HG02981 (cell line): Measurements from ENCODE around the gene RAB3GAP1.
"Not testable (repeated sequence)": the region's sequence is repeated elsewhere in the genome, so short reads cannot be mapped to it uniquely, and the experiment has no call there.

ENCODE experiments used
- ATAC-seq: cut with Tn5 transposase; IDR thresholded peaks from one replicate; pipeline ENCODE4 v1.9.1; 2021; ENCODE audit warnings: mild to moderate bottlenecking, moderate library complexity; ENCODE audit not compliant: unreplicated experiment

The RAB3GAP1 gene

GRCh38 chr2:135099802-135100483 lies 47.9 kb downstream of the RAB3GAP1 start:
- no peak for ATAC-seq

- ATAC-seq, result no peak
These were observed 51.8 kb downstream of the RAB3GAP1 start for GRCh38 chr2:135103843-135104242.

- not testable (repeated sequence) for ATAC-seq
These were observed 53.6 kb downstream of the RAB3GAP1 start for GRCh38 chr2:135105513-135106316.

- ATAC-seq, result no peak
These were observed 61.2 kb downstream of the RAB3GAP1 start for GRCh38 chr2:135113322-135113721.

GRCh38 chr2:135119582-135119981 lies 67.5 kb downstream of the RAB3GAP1 start:
- no peak for ATAC-seq

- ATAC-seq, result no peak
These were observed 69.0 kb downstream of the RAB3GAP1 start for GRCh38 chr2:135121016-135121657.

- not testable (repeated sequence) for ATAC-seq
These were observed 69.6 kb downstream of the RAB3GAP1 start for GRCh38 chr2:135121658-135122039.

GRCh38 chr2:135124924-135125886 lies 73.1 kb downstream of the RAB3GAP1 start:
- ATAC-seq, result no peak

GRCh38 chr2:135125940-135126339 lies 73.8 kb downstream of the RAB3GAP1 start:
- ATAC-seq, result no peak

GRCh38 chr2:135130751-135131150 lies 78.7 kb downstream of the RAB3GAP1 start:
- ATAC-seq, result no peak

GRCh38 chr2:135132314-135132713 lies 80.2 kb downstream of the RAB3GAP1 start:
- ATAC-seq, result no peak

GRCh38 chr2:135140606-135141005 lies 88.5 kb downstream of the RAB3GAP1 start:
- no peak for ATAC-seq

GRCh38 chr2:135142323-135142722 lies 90.2 kb downstream of the RAB3GAP1 start:
- no peak for ATAC-seq

GRCh38 chr2:135144343-135144742 lies 92.3 kb downstream of the RAB3GAP1 start:
- ATAC-seq, result no peak

GRCh38 chr2:135149251-135149650 lies 97.2 kb downstream of the RAB3GAP1 start:
- ATAC-seq, result no peak

GRCh38 chr2:135150725-135151124 lies 98.6 kb downstream of the RAB3GAP1 start:
- ATAC-seq, result no peak

- ATAC-seq, result no peak
These were observed 99.5 kb downstream of the RAB3GAP1 start for GRCh38 chr2:135151615-135152014.

GRCh38 chr2:135152361-135152760 lies 100.3 kb downstream of the RAB3GAP1 start:
- ATAC-seq, result no peak

GRCh38 chr2:135154962-135155361 lies 102.9 kb downstream of the RAB3GAP1 start:
- no peak for ATAC-seq

GRCh38 chr2:135157856-135158255 lies 105.8 kb downstream of the RAB3GAP1 start:
- ATAC-seq, result no peak

GRCh38 chr2:135159191-135159590 lies 107.1 kb downstream of the RAB3GAP1 start:
- ATAC-seq, result no peak
